Measurements from ENCODE around the gene IGFBP3. TPM values are rescaled to one million over a fixed set of nuclear protein-coding genes. Genes with fewer than 3 reads are reported as not detected.

The IGFBP3 gene
- total and polyA plus RNA-seq, 2 of the 13 experiments (the other 11 are each of a cell fraction or from before 2014, with no cell fraction given) = 57.5 TPM; not detected in 1

- no peak for TF ChIP-seq ZNF704 (CRISPR knock-in tag; IDR thresholded peaks at IDR 0.05; ENCODE audit: borderline replicate concordance)
- no peak for TF ChIP-seq KLF11 (CRISPR knock-in tag; IDR thresholded peaks at IDR 0.05)
- TF ChIP-seq CHCHD3 (CRISPR knock-in tag; IDR thresholded peaks at IDR 0.05) = peak; percentile 77; the same call in 1 of the 2 replicates
- no peak for TF ChIP-seq KAT2B (IDR thresholded peaks at IDR 0.05; ENCODE audit: borderline replicate concordance, low read depth, low read length)
- no peak for TF ChIP-seq ZNF7 (CRISPR knock-in tag; IDR thresholded peaks at IDR 0.05)
- TF ChIP-seq ZHX1 (CRISPR knock-in tag; IDR thresholded peaks at IDR 0.05; ENCODE audit: low read depth) = no peak
- TF ChIP-seq RELA (CRISPR knock-in tag; IDR thresholded peaks at IDR 0.05) = no peak
- TF ChIP-seq ZFP62 (CRISPR knock-in tag; IDR thresholded peaks at IDR 0.05) = no peak
- no peak; the same call in 1 of the 2 replicates for TF ChIP-seq ZFP36L1 (CRISPR knock-in tag; IDR thresholded peaks at IDR 0.05)
- TF ChIP-seq HIC2 (CRISPR knock-in tag; IDR thresholded peaks at IDR 0.05; ENCODE audit: low read depth) = no peak
- 0 out of 2 replicates have a peak, but pooled peaks have one; percentile 11 for TF ChIP-seq ZNF891 (CRISPR knock-in tag; IDR thresholded peaks at IDR 0.05)
- TF ChIP-seq GATAD2A (CRISPR knock-in tag; IDR thresholded peaks at IDR 0.05) = no peak
- peak; percentile 64; the same call in 1 of the 2 replicates for TF ChIP-seq HDAC1 (CRISPR knock-in tag; IDR thresholded peaks at IDR 0.05)
- peak; percentile 41; the same call in 1 of the 2 replicates for TF ChIP-seq ZNF614 (CRISPR knock-in tag; IDR thresholded peaks at IDR 0.05; ENCODE audit: borderline replicate concordance)
- TF ChIP-seq FOXP4 (CRISPR knock-in tag; IDR thresholded peaks at IDR 0.05) = peak; percentile 59
- peak; percentile 39; the same call in 1 of the 2 replicates for TF ChIP-seq FOXK1 (CRISPR knock-in tag; IDR thresholded peaks at IDR 0.05; ENCODE audit: borderline replicate concordance, low read depth)
- TF ChIP-seq, protein P1, sequence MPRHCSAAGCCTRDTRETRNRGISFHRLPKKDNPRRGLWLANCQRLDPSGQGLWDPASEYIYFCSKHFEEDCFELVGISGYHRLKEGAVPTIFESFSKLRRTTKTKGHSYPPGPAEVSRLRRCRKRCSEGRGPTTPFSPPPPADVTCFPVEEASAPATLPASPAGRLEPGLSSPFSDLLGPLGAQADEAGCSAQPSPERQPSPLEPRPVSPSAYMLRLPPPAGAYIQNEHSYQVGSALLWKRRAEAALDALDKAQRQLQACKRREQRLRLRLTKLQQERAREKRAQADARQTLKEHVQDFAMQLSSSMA (CRISPR knock-in tag; IDR thresholded peaks at IDR 0.05) = no peak
- no peak for TF ChIP-seq FOXP1 (IDR thresholded peaks at IDR 0.05)
- no peak for TF ChIP-seq FOXP1 (CRISPR knock-in tag; IDR thresholded peaks at IDR 0.05)
- TF ChIP-seq KLF6 (CRISPR knock-in tag; IDR thresholded peaks at IDR 0.05) = peak; percentile 28; the same call in 1 of the 2 replicates
- peak; percentile 90; the same call in 1 of the 2 replicates for TF ChIP-seq ARNT2 (CRISPR knock-in tag; IDR thresholded peaks at IDR 0.05; ENCODE audit: low read depth)
- TF ChIP-seq ZNF850 (CRISPR knock-in tag; conservative IDR thresholded peaks at IDR 0.05) = no peak
- no peak for TF ChIP-seq WIZ (CRISPR knock-in tag; IDR thresholded peaks at IDR 0.05)
- no peak for TF ChIP-seq ZNF430 (CRISPR knock-in tag; IDR thresholded peaks at IDR 0.05)
Observed at GRCh38 chr7:45892407-45893035, 28.6 kb downstream of the IGFBP3 start (continued).

Measured in HepG2 (cell line).